Erythroblast (primary cell): Measurements from ENCODE around the gene NOS3.

Experiments used
- DNase-seq, 2 experiments: peaks; one replicate each; lab custom pipeline; 2025; lab: John Stamatoyannopoulos, UW
- GATA1 ChIP-seq: IDR thresholded peaks from 2 replicates; pipeline ENCODE4 v1.6.1; 2011; ENCODE audit warnings: low read depth, mild to moderate bottlenecking, control low read depth, low read length, moderate library complexity
- POLR2A ChIP-seq: IDR thresholded peaks from 2 replicates; pipeline ENCODE4 v1.6.1; 2011; ENCODE audit warnings: mild to moderate bottlenecking, low read length

NOS3 gene

DNA sequence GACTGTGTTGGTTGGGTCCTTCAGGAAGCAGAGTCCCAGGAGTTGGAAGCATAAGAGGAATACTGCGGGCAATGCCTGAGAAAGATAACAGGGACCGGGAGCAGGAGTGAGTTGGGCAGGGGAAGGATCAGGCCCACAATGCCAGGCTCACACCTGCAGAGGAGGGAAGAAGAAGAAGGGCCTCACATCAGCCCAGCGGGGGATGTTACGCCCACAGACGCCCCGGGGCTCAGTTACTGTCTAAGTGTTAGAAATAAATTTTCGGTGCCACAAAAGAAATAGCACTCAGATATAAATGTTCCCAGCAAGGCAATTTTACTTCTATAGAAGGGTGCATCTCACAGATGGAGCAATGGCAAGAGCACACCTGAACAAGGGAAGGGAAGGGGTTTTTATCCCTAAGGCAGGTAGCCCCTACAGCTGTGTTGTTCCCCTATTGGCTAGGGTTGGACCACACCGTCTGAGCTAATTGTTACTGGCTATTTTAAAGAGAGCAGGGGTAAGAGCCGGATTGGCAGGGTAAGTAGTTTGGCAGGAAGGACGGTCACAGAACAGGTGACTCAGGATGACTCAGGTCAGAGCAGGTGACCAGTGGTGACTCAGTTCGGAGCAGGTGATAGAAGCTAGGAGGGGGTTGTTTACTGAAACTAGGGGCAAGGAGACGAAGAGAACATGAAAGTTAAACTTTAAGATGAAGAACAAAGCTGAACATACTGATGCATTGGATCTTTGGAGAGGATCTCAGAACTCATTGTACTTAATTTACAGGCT, at the start of gene NOS3:
Gene NOS3, plus strand, starts transcription at position 602 of the 771 bp plus-strand sequence. CDS start 2,787 bp downstream, outside the sequence.
- DNase-seq, result no peak
- no peak for TF ChIP-seq GATA1
- no peak for TF ChIP-seq POLR2A

- no peak for DNase-seq
- TF ChIP-seq POLR2A (no peak), GATA1 (no peak)
Measured at GRCh38 chr7:150941351-150942000, 49.3 kb upstream of the NOS3 start.

DNA sequence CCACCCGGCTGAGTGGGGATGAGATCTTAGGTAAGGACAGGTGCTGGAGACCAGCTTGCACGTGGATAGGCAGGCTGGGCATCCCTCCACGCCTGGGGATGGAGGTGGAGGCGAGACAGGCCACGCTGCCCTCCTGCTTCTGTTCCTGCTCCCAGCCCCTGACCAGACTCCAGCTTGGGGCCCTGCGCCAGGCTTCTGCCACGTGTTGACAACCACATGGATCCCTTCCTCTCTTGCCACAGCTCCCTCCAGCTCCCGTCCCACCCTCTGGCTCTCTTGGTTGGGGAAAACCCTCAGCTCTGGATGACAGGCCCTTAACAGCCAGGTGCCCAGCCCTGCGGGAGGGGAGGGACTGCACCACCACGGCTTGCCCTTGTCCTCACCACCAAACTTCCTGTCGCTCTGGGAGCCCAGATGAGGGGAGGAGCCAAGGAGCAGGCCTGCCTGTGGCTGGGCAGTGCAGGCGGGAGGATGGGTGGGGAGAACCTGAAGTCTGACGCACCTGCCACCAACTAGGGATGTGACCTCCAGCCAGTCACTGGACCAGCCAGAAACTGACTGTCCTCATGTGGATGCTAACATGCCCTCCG, 48.7 kb upstream of the NOS3 start:
- peak in 1 of 2 experiments; percentile 47 for DNase-seq
- no peak for TF ChIP-seq POLR2A
- no peak for TF ChIP-seq GATA1

- peak in 1 of 2 experiments; percentile 43 for DNase-seq
- no peak for TF ChIP-seq GATA1
- TF ChIP-seq POLR2A, result no peak
Measured at GRCh38 chr7:150942591-150943452, 48.0 kb upstream of the NOS3 start.

GRCh38 chr7:150943453-150943814, 47.4 kb upstream of the NOS3 start:
- DNase-seq, result no peak
- TF ChIP-seq POLR2A, result no peak
- no peak for TF ChIP-seq GATA1

GRCh38 chr7:150944066-150945042, 46.5 kb upstream of the NOS3 start:
- TF ChIP-seq POLR2A (peak; percentile 67), GATA1 (no peak)
- peak; percentile 39 to 42 for DNase-seq

DNA sequence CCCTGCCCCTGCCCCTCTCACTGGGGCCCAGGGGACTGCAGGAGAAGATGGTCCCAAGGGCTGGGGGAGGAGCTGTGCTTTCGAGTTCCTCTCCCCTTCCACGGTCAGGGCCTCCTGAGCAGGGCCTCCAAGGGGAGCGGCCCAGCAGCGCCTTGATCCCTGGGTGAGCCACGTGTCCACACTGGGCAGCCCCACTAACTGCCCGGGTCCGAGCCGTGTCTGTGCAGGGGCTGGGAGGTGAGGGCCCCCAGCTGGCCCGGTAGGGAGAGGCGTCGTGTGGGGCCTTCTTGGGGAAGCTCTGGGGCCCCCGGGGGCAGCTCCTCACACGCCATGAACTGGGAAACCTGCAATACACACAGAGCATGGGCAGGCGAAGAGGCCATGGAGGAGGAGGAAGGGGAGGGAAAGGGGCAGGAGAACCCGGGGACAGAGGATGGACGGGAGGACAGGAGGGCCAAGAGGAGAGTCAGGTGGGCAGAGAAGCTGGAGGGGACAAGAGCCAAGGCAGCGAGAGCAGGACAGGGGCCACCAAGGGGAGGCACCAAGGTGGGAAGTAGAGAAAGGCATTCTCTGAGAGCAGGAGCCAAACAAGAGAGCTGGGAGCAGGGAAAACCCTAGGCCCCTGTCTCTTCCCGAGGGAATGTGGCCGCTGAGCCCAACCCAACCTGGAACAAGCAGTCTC, 45.5 kb upstream of the NOS3 start:
- no peak for TF ChIP-seq POLR2A
- TF ChIP-seq GATA1, result no peak
- DNase-seq, result peak; percentile 46 to 51

DNA sequence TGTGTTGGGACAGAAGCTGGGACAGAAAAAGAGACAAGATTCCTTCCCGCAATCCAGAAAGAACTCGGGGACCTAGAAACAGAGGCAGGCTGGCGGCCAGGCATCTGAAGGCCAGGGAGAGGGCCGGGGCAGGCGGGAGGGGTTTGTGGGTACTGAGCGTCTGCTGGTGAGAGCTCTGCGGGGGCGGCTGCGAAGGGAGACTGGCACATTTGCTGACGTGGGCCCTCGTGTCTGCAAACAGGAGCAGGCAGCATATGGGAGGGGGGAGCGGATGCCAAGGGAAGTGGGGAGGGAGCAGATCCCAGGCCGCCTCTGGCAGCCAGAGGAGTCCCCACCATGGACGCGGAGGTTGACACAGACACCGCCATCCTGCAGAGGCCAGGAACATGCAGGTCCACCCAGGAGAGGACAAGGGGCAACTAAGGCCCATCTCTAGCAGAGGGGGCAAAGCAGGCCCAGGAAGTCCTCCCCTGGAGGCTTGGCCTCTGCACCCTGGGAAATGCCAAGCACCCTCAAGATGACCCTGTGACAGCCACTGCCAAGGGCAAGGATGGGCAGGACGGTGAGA, 44.9 kb upstream of the NOS3 start:
- TF ChIP-seq GATA1 (no peak), POLR2A (no peak)
- no peak for DNase-seq

DNA sequence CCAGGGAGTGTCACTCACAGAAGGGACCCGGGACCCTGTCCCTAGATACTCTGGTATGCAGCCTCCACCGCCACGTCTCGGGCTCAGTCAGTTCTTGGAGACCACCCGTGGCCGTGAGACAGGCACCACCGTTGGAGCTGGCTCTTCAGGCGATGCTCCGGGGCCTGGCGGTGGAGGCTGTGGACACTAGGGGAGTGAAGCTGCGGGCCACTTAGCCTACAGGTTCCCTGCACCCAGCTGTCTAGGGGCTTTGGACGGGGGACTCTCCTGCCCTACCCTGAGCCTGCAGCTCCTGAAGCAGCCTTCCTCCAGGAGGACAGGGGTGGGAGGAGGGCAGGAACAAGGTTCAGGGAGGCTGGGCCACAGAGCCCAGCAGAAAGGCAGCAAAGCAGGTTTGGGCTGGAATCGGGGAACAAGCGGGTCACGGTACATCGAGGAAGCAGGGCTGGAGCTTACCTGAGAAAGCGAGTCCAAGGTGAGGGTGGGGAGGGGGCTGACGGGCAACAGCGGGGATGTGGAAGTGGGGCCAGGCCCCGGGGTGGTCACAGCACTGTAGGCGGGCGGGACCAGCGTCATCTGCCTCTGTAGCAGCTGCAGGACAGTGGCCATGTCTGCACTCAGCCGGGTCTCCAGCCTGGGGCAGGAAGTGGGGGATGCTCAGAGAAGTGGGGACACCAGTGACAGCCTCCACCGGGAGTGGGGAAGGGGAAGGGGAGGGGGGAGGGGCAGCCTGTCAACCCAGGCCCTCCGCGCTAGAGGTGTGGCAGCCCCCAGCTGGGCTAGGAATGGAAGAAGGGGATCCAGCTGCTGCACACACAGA, 44.2 kb upstream of the NOS3 start:
- peak; percentile 16 for TF ChIP-seq POLR2A
- TF ChIP-seq GATA1, result no peak
- DNase-seq, result no peak

- TF ChIP-seq POLR2A (no peak), GATA1 (no peak)
- DNase-seq, result no peak
Measured at GRCh38 chr7:150947241-150947745, 43.5 kb upstream of the NOS3 start.

- no peak for TF ChIP-seq POLR2A
- TF ChIP-seq GATA1, result no peak
- no peak for DNase-seq
Measured at GRCh38 chr7:150947761-150948651, 42.8 kb upstream of the NOS3 start.
